ENCODE data around the gene KRTAP4-9. TPM values are rescaled to one million over a fixed set of nuclear protein-coding genes. Genes with fewer than 3 reads are reported as not detected.
"Not testable (repeated sequence)": the region's sequence is repeated elsewhere in the genome, so short reads cannot be mapped to it uniquely, and the experiment has no call there.

The KRTAP4-9 gene
- total RNA-seq, 1 donor from 2014 or later, result not detected

GRCh38 chr17:41103896-41104295 lies 1.3 kb upstream of the KRTAP4-9 start:
- no peaks in the 10 kb centered on the region for H3K9me3 Mint-ChIP-seq (ENCODE audit: low read depth)
- no peak overlapping the region for H3K27ac Mint-ChIP-seq (ENCODE audit: unreplicated experiment)
- no peaks in the 10 kb centered on the region for H3K27me3 Mint-ChIP-seq (ENCODE audit: low read depth)
- no peaks in the 10 kb centered on the region for H3K36me3 Mint-ChIP-seq (ENCODE audit: low read depth)
- DNase-seq (ENCODE audit: low spot score), result no peak
- H3K4me1 Mint-ChIP-seq (ENCODE audit: low read depth), result peaks cover 36% of the 10 kb centered on the region
- TF ChIP-seq, protein P1, sequence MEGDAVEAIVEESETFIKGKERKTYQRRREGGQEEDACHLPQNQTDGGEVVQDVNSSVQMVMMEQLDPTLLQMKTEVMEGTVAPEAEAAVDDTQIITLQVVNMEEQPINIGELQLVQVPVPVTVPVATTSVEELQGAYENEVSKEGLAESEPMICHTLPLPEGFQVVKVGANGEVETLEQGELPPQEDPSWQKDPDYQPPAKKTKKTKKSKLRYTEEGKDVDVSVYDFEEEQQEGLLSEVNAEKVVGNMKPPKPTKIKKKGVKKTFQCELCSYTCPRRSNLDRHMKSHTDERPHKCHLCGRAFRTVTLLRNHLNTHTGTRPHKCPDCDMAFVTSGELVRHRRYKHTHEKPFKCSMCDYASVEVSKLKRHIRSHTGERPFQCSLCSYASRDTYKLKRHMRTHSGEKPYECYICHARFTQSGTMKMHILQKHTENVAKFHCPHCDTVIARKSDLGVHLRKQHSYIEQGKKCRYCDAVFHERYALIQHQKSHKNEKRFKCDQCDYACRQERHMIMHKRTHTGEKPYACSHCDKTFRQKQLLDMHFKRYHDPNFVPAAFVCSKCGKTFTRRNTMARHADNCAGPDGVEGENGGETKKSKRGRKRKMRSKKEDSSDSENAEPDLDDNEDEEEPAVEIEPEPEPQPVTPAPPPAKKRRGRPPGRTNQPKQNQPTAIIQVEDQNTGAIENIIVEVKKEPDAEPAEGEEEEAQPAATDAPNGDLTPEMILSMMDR (IDR thresholded peaks at IDR 0.05), result no peak
- no peak overlapping the region for H3K4me3 Mint-ChIP-seq (ENCODE audit: unreplicated experiment)

DNA sequence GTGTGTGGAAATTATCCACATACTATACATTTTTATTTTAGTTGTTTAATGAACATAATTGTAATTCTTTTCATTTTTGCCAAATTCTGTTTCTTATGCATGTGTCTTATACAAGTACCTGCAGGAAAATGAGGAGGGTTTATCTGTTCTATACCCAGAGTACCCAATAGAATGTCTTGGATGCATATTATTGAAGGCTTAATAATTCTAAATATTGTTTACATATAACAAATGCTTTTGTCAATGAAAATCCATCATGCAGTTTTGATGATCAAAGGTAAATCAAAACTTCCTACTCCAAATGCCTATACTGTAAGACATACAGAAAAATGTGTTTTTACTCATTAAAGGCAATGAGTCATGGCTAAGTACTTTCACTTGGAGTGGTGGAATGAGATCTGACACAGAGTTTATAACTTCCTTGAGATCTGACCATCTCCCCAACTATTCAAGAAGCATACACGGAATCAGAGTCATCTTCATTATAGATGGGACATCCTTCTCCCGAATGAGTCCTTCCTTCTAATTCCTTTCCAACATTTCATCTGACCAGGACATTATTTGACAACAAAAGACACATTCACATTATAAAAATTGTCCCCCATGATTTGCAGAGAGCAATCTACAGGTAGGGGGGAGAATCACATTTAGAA lies 677 bp upstream of the KRTAP4-9 start:
- peaks cover 32% of the 10 kb centered on the region for H3K4me1 Mint-ChIP-seq (ENCODE audit: low read depth)
- not testable (repeated sequence) for H3K36me3 Mint-ChIP-seq (ENCODE audit: low read depth); H3K27me3 Mint-ChIP-seq (ENCODE audit: low read depth); H3K4me3 Mint-ChIP-seq (ENCODE audit: unreplicated experiment); H3K9me3 Mint-ChIP-seq (ENCODE audit: low read depth); DNase-seq (ENCODE audit: low spot score)
- H3K27ac Mint-ChIP-seq (ENCODE audit: unreplicated experiment), result peak overlapping the region; percentile 9

DNA sequence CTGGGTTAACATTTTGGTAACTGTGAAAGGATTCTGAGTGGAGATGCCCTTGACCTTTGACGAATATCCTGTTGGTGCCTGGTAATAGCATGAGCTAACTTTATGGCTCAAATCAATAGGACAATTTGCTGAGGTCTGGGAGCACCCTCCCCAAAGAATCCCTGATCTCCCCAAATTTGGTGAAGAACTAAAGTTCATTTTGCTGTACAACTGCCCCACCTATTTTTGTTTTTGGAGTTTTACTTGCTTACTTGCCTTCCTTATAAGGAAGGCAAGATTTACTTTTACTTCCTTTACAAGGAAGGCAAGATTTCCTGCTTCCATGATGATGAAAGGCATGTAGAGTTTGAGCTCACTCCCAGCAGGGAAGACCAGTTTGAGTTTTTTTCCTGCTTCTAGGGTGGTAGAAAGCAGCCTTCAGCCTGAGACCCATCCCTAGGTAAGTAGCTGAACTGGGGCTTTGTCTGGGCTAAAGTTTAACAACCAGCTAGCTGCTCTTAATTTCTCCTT lies 2.8 kb downstream of the KRTAP4-9 start:
- Mint-ChIP-seq H3K9me3 (ENCODE audit: low read depth) (peaks cover 7% of the 10 kb centered on the region), H3K36me3 (ENCODE audit: low read depth) (no peaks in the 10 kb centered on the region), H3K4me1 (ENCODE audit: low read depth) (peaks cover 23% of the 10 kb centered on the region), H3K27ac (ENCODE audit: unreplicated experiment) (no peak overlapping the region), H3K27me3 (ENCODE audit: low read depth) (no peaks in the 10 kb centered on the region), H3K4me3 (ENCODE audit: unreplicated experiment) (no peak overlapping the region)
- TF ChIP-seq, protein P1 (IDR thresholded peaks at IDR 0.05), result no peak
- DNase-seq (ENCODE audit: low spot score), result no peak

- H3K36me3 Mint-ChIP-seq (ENCODE audit: low read depth); DNase-seq (ENCODE audit: low spot score); H3K27ac Mint-ChIP-seq (ENCODE audit: unreplicated experiment); H3K4me3 Mint-ChIP-seq (ENCODE audit: unreplicated experiment); H3K27me3 Mint-ChIP-seq (ENCODE audit: low read depth); H3K9me3 Mint-ChIP-seq (ENCODE audit: low read depth): not testable (repeated sequence)
- H3K4me1 Mint-ChIP-seq (ENCODE audit: low read depth), result peaks cover 15% of the 10 kb centered on the region
These were observed 3.7 kb downstream of the KRTAP4-9 start for GRCh38 chr17:41108728-41109386.

GRCh38 chr17:41111151-41111885 lies 6.1 kb downstream of the KRTAP4-9 start:
- peaks cover 9% of the 10 kb centered on the region for H3K9me3 Mint-ChIP-seq (ENCODE audit: low read depth)
- no peak overlapping the region for H3K4me3 Mint-ChIP-seq (ENCODE audit: unreplicated experiment)
- H3K27me3 Mint-ChIP-seq (ENCODE audit: low read depth), result no peaks in the 10 kb centered on the region
- TF ChIP-seq, protein P1 (IDR thresholded peaks at IDR 0.05), result no peak
- H3K27ac Mint-ChIP-seq (ENCODE audit: unreplicated experiment), result no peak overlapping the region
- no peaks in the 10 kb centered on the region for H3K36me3 Mint-ChIP-seq (ENCODE audit: low read depth)
- H3K4me1 Mint-ChIP-seq (ENCODE audit: low read depth), result no peaks in the 10 kb centered on the region
- DNase-seq (ENCODE audit: low spot score), result no peak

GRCh38 chr17:41116297-41116696 lies 11.1 kb downstream of the KRTAP4-9 start:
- Mint-ChIP-seq H3K4me1 (ENCODE audit: low read depth) (peaks cover 23% of the 10 kb centered on the region), H3K36me3 (ENCODE audit: low read depth) (no peaks in the 10 kb centered on the region), H3K27ac (ENCODE audit: unreplicated experiment) (no peak overlapping the region), H3K27me3 (ENCODE audit: low read depth) (no peaks in the 10 kb centered on the region), H3K4me3 (ENCODE audit: unreplicated experiment) (no peak overlapping the region), H3K9me3 (ENCODE audit: low read depth) (peaks cover 4% of the 10 kb centered on the region)
- DNase-seq (ENCODE audit: low spot score), result no peak
- TF ChIP-seq, protein P1 (IDR thresholded peaks at IDR 0.05), result no peak

- peak within 1 kb of the TSS; percentile 2 for H3K27ac Mint-ChIP-seq (ENCODE audit: unreplicated experiment)
These were observed 12.7 kb downstream of the KRTAP4-9 start, which contains the start of gene KRTAP4-11 for GRCh38 chr17:41117846-41118386. KRTAP4-11 (minus strand) TSS chr17:41118373; CDS start chr17:41118315, 58 bp downstream.

More at GRCh38 chr17:41117846-41118386, 12.7 kb downstream of the KRTAP4-9 start, which contains the start of gene KRTAP4-11:
- H3K4me1 Mint-ChIP-seq (ENCODE audit: low read depth), result peaks cover 23% of the 10 kb centered on the region
- not testable (repeated sequence) for DNase-seq (ENCODE audit: low spot score); H3K9me3 Mint-ChIP-seq (ENCODE audit: low read depth); H3K4me3 Mint-ChIP-seq (ENCODE audit: unreplicated experiment); H3K27me3 Mint-ChIP-seq (ENCODE audit: low read depth); H3K36me3 Mint-ChIP-seq (ENCODE audit: low read depth)

Data from chondrocyte (in vitro differentiated cells).